Body of pancreas (tissue), 4 donors: Measurements from ENCODE around the gene ST3GAL5. TPM values are rescaled to one million over a fixed set of nuclear protein-coding genes. Genes with fewer than 3 reads are reported as not detected.
"Not testable (repeated sequence)": the region's sequence is repeated elsewhere in the genome, so short reads cannot be mapped to it uniquely, and the experiment has no call there.

Experiments used
- ATAC-seq: fragments of 150-250 bp; one replicate; pipeline ENCODE4 v1.9.1; 2016
- DNase-seq, 4 donors: peaks; one replicate each; pipeline ENCODE4 v3.0.0-alpha.2; 2019
- H3K27ac ChIP-seq, 4 donors: fragments of 200-600 bp; sonication (generic); 1 replicate in 3 of 4; 2 replicates in 1 of 4; pipeline versions ENCODE4 v1.5.1 to v1.6.1; 2016 to 2019; ENCODE audit warnings: mild to moderate bottlenecking in 1 of 4, mixed read lengths in 1 of 4, moderate library complexity in 1 of 4
- H3K27me3 ChIP-seq, 2 donors: fragments of 200-600 bp; sonication (generic); one replicate each; pipeline ENCODE4 v1.6.0; 2016; ENCODE audit warnings: mild to moderate bottlenecking in 1 of 2
- H3K36me3 ChIP-seq, 2 donors: fragments of 200-600 bp; sonication (generic); replicated peaks in 1 of 2; 2 replicates each; pipeline ENCODE4 v1.5.1; 2016; ENCODE audit warnings: low read depth in 2 of 2; ENCODE audit not compliant: insufficient read depth in 1 of 2
- H3K4me1 ChIP-seq: fragments of 200-600 bp; sonication (generic); one replicate; pipeline ENCODE4 v1.6.0; 2016
- H3K4me3 ChIP-seq, 2 donors: fragments of 200-600 bp; sonication (generic); 1 replicate in 1 of 2; 2 replicates in 1 of 2; pipeline ENCODE4 v1.5.1; 2016 to 2019
- H3K9me3 ChIP-seq, 3 donors: fragments of 200-600 bp; sonication (generic); 1 replicate in 2 of 3; 2 replicates in 1 of 3; pipeline ENCODE4 v1.5.1; 2016
- POLR2A ChIP-seq, 3 donors: fragments of 450-650 bp; IDR thresholded peaks; one replicate each; pipeline ENCODE4 v1.6.1; 2016; ENCODE audit warnings: antibody characterized with exemption in 3 of 3, mild to moderate bottlenecking in 2 of 3
- WGBS, 2 donors: methylation state at CpG; one replicate each; pipeline ENCODE4 v1.1.5; 2017; 5-methylcytosine and 5-hydroxymethylcytosine counted together
- intact Hi-C: fragments of 100-400 bp; cut with DNase I; formaldehyde crosslinking; loops from one replicate; pipeline ENCODE4 v1.15.1; 2023
- total RNA-seq, 2 donors: library from RNA; depleted of rRNA; stranded (reverse); fragments of >200 nt; gene quantifications; one replicate each; pipeline ENCODE4 v1.1.0, GENCODE V29; 2016
- TF ChIP-seq, protein P1 (sequence below), 7 experiments: fragments of 450-650 bp in 4 of 7; fragments of 200-600 bp in 3 of 7; sonication (generic) in 3 of 7; IDR thresholded peaks; one replicate each; pipeline ENCODE4 v1.5.1; 2016 to 2019; ENCODE audit warnings: antibody characterized with exemption in 7 of 7

ST3GAL5 gene
- total RNA-seq, 2 donors from 2014 or later = 8.6 to 18.8 TPM

GRCh38 chr2:85935746-85936208, 47.0 kb upstream of the ST3GAL5 start:
- DNase-seq (no peak), ATAC-seq (peak; percentile 52)
- 68 to 76% methylated on average over 3 of the region's 3 CpGs for WGBS, 2 donors
- H3K4me3 ChIP-seq = no peak overlapping the region
- no peak for TF ChIP-seq POLR2A (IDR thresholded peaks at IDR 0.05)
- TF ChIP-seq, protein P1, sequence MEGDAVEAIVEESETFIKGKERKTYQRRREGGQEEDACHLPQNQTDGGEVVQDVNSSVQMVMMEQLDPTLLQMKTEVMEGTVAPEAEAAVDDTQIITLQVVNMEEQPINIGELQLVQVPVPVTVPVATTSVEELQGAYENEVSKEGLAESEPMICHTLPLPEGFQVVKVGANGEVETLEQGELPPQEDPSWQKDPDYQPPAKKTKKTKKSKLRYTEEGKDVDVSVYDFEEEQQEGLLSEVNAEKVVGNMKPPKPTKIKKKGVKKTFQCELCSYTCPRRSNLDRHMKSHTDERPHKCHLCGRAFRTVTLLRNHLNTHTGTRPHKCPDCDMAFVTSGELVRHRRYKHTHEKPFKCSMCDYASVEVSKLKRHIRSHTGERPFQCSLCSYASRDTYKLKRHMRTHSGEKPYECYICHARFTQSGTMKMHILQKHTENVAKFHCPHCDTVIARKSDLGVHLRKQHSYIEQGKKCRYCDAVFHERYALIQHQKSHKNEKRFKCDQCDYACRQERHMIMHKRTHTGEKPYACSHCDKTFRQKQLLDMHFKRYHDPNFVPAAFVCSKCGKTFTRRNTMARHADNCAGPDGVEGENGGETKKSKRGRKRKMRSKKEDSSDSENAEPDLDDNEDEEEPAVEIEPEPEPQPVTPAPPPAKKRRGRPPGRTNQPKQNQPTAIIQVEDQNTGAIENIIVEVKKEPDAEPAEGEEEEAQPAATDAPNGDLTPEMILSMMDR (IDR thresholded peaks at IDR 0.05) = no peak
- peak overlapping the region in 1 of 4 donors; percentile 20 for H3K27ac ChIP-seq
- no peaks in the 10 kb centered on the region for H3K27me3 ChIP-seq
- H3K9me3 ChIP-seq = no peaks in the 10 kb centered on the region
- intact Hi-C loops = no loop called here
- no peaks in the 10 kb centered on the region for H3K4me1 ChIP-seq
- H3K36me3 ChIP-seq = no peaks in the 10 kb centered on the region

- no peak overlapping the region for H3K27ac ChIP-seq
- ATAC-seq = no peak
- H3K9me3 ChIP-seq = no peaks in the 10 kb centered on the region
- TF ChIP-seq POLR2A (IDR thresholded peaks at IDR 0.05) = no peak
- TF ChIP-seq, protein P1 (IDR thresholded peaks at IDR 0.05) = no peak
- peaks cover 4% of the 10 kb centered on the region for H3K4me1 ChIP-seq
- 75 to 76% methylated on average over 6 of the region's 6 CpGs for whole genome bisulfite sequencing, 2 donors
- no peaks in the 10 kb centered on the region for H3K27me3 ChIP-seq
- DNase-seq = no peak
- no peak overlapping the region for H3K4me3 ChIP-seq
- H3K36me3 ChIP-seq = no peaks in the 10 kb centered on the region
- intact Hi-C loops = no loop called here
Observed at GRCh38 chr2:85935170-85935745, 46.5 kb upstream of the ST3GAL5 start.

- WGBS, 2 donors = 44 to 47% methylated on average over 7 of the region's 7 CpGs
- intact Hi-C loops = no loop called here
- Histone ChIP-seq H3K4me1 (peaks cover 13% of the 10 kb centered on the region), H3K27ac (no peak overlapping the region), H3K27me3 (no peaks in the 10 kb centered on the region), H3K9me3 (no peaks in the 10 kb centered on the region), H3K4me3 (no peak overlapping the region), H3K36me3 (no peaks in the 10 kb centered on the region)
- no peak for TF ChIP-seq POLR2A (IDR thresholded peaks at IDR 0.05)
- TF ChIP-seq, protein P1 (IDR thresholded peaks at IDR 0.05) = no peak
- DNase-seq (no peak), ATAC-seq (no peak)
Observed at GRCh38 chr2:85933753-85934594, 45.2 kb upstream of the ST3GAL5 start.

DNA sequence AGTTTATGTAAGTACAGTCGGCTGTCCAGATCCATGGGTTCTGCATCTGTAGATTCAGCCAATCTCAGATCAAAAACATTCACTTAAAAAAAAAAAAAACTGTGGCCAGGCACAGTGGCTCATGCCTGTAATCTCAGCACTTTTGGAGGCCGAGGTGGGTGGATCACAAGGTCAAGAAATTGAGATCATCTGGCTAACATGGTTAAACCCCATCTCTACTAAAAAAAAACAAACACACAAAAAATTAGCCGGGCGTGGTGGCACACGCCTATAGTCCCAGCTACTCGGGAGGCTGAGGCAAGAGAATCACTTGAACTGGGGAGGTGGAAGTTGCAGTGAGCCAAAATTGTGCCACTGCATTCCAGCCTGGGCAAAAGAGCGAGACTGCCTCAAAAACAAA, 42.4 kb upstream of the ST3GAL5 start:
- peaks cover 13% of the 10 kb centered on the region for H3K4me1 ChIP-seq
- H3K27ac ChIP-seq, intact Hi-C loops, H3K27me3 ChIP-seq, DNase-seq, ATAC-seq, H3K36me3 ChIP-seq, H3K4me3 ChIP-seq, H3K9me3 ChIP-seq: not testable (repeated sequence)
- 88 to 90% methylated on average over 7 of the region's 7 CpGs for WGBS, 2 donors
